A549 (cell line): ENCODE data around the gene PPP5C.

Source experiments
- EP300 ChIP-seq, 2 experiments: fragments of >200 bp; sonication (Bioruptor Twin); formaldehyde crosslinking; IDR thresholded peaks; 2 replicates in 1 of 2; 3 replicates in 1 of 2; pipeline ENCODE4 v1.6.1; 2016 to 2017
- ESRRA ChIP-seq: fragments of 150-350 bp; IDR thresholded peaks from 2 replicates; pipeline ENCODE4 v1.6.1; 2014; ENCODE audit warnings: mild to moderate bottlenecking, low read length, borderline replicate concordance
- HDAC2 ChIP-seq: fragments of 200-600 bp; sonication (generic); IDR thresholded peaks from 2 replicates; pipeline ENCODE4 v1.6.1; 2016
- MAFK ChIP-seq: fragments of 450-650 bp; IDR thresholded peaks from 2 replicates; pipeline ENCODE4 v1.6.1; 2014; ENCODE audit not compliant: partially characterized antibody
- NFE2L2 ChIP-seq: fragments of 150-350 bp; conservative IDR thresholded peaks from 2 replicates; pipeline ENCODE4 v1.6.1; 2014; ENCODE audit warnings: low read length
- RAD21 ChIP-seq, 2 experiments: fragments of >200 bp in 1 of 2; sonication (Bioruptor Twin) in 1 of 2; formaldehyde crosslinking in 1 of 2; IDR thresholded peaks in 1 of 2; conservative IDR thresholded peaks in 1 of 2; 2 replicates in 1 of 2; 3 replicates in 1 of 2; pipeline ENCODE4 v1.6.1; 2012 to 2018; ENCODE audit warnings: inconsistent platforms in 1 of 2
- TP53 ChIP-seq: fragments of 250-450 bp; sonication (Bioruptor Pico); IDR thresholded peaks from 2 replicates; pipeline ENCODE4 v1.5.0; 2021; ENCODE audit warnings: mild to moderate bottlenecking, moderate library complexity
- TF ChIP-seq, protein P1 (sequence below): IDR thresholded peaks from 2 replicates; pipeline ENCODE4 v1.6.1; 2012
- TF ChIP-seq, protein P2 (sequence below): fragments of >200 bp; sonication (Bioruptor Twin); formaldehyde crosslinking; IDR thresholded peaks from 3 replicates; pipeline ENCODE4 v1.5.1; 2016

DNA sequence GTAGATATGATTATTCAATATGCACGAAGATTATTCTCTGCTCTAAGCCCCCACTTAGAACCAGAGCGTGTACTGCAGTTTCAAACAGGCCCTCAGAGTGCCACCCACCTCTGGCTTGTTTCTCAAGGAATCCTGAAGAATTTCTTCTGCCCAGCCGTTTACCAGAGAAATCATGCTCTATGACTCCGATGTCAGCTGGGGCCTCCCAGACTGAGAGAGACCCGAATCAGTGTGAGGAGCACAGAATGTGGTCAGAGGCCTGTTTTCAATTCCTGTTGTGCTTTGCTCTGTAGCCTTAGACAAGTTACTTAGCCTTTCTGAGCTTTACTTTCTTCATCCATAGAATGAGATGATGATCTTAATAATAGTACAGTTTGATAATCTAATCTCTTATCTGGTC is 76.3 kb downstream of the PPP5C start:
- TF ChIP-seq, protein P1, sequence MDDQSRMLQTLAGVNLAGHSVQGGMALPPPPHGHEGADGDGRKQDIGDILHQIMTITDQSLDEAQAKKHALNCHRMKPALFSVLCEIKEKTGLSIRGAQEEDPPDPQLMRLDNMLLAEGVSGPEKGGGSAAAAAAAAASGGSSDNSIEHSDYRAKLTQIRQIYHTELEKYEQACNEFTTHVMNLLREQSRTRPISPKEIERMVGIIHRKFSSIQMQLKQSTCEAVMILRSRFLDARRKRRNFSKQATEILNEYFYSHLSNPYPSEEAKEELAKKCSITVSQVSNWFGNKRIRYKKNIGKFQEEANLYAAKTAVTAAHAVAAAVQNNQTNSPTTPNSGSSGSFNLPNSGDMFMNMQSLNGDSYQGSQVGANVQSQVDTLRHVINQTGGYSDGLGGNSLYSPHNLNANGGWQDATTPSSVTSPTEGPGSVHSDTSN = no peak
- TF ChIP-seq EP300 (IDR thresholded peaks at IDR 0.05) = no peak
- no peak for TF ChIP-seq MAFK
- TF ChIP-seq ESRRA = no peak
- TF ChIP-seq TP53 (CRISPR knock-in tag) = no peak
- TF ChIP-seq, protein P2, sequence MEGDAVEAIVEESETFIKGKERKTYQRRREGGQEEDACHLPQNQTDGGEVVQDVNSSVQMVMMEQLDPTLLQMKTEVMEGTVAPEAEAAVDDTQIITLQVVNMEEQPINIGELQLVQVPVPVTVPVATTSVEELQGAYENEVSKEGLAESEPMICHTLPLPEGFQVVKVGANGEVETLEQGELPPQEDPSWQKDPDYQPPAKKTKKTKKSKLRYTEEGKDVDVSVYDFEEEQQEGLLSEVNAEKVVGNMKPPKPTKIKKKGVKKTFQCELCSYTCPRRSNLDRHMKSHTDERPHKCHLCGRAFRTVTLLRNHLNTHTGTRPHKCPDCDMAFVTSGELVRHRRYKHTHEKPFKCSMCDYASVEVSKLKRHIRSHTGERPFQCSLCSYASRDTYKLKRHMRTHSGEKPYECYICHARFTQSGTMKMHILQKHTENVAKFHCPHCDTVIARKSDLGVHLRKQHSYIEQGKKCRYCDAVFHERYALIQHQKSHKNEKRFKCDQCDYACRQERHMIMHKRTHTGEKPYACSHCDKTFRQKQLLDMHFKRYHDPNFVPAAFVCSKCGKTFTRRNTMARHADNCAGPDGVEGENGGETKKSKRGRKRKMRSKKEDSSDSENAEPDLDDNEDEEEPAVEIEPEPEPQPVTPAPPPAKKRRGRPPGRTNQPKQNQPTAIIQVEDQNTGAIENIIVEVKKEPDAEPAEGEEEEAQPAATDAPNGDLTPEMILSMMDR = no peak
- no peak for TF ChIP-seq NFE2L2
- no peak for TF ChIP-seq RAD21 (conservative IDR thresholded peaks at IDR 0.05 in 1 of 2, IDR thresholded peaks at IDR 0.05 in 1 of 2)
- TF ChIP-seq HDAC2 = no peak
